GM19468 (cell line): Measurements from ENCODE around the gene EPN2.

Source experiments
- ATAC-seq: cut with Tn5 transposase; IDR thresholded peaks from one replicate; pipeline ENCODE4 v1.9.1; 2021; ENCODE audit warnings: mild to moderate bottlenecking, moderate library complexity, moderate number of reproducible peaks; ENCODE audit not compliant: unreplicated experiment; ENCODE audit errors: extremely low read depth

Gene EPN2

DNA sequence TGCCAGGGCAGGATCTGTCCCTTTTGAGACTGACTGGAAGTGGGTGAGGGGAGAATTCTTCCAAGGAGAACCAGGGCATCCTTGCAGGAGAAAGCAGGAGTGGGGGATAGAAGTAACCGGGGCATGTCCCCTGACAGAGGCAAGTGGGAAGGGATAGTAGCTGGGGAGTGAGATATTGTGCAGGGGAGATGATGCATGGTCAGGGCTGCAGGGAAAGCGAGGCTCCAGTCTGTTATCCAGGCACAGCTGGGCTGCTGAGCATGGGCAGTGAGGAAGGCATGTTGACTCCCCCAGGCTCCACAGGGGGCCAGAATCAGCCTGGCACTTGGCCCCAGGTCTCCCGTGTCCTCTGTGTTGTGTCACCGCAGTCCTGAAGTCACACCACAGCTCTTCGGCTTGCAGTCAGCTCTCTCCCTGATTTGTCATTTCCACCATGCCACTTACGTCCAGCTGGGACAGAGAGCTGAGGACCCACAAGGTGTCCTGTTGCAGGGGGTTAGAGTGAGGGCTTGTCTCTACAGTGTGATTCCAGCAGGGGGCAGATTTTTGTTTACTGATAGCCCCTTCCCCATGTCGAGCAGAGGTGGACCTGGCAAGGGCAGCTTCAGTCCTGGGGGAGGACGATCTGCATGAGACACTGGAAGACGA lies 84.4 kb downstream of the EPN2 start:
- ATAC-seq = no peak

GRCh38 chr17:19322129-19322505 lies 85.0 kb downstream of the EPN2 start:
- ATAC-seq = no peak

GRCh38 chr17:19322861-19323260 lies 85.7 kb downstream of the EPN2 start:
- no peak for ATAC-seq

DNA sequence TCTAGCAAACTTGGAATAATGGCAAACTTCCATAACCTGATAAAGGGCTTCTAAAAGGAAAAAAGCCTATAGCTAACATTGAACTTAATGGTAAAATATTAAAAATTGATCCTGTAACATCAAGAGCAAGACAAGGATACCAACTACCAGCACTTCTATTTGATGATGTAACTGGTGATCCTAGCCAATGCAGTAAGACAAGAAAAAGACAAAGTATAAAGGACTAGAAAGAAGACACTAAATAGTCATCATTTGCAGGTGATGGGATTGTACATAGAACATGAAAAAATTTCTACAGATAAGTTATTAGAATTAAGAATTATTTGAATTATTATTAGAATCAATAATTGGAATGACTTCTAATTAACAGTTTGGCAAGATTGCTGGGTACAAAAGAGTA lies 88.4 kb downstream of the EPN2 start:
- ATAC-seq = no peak

- no peak for ATAC-seq
These were observed 90.0 kb downstream of the EPN2 start for GRCh38 chr17:19327031-19327783.

DNA sequence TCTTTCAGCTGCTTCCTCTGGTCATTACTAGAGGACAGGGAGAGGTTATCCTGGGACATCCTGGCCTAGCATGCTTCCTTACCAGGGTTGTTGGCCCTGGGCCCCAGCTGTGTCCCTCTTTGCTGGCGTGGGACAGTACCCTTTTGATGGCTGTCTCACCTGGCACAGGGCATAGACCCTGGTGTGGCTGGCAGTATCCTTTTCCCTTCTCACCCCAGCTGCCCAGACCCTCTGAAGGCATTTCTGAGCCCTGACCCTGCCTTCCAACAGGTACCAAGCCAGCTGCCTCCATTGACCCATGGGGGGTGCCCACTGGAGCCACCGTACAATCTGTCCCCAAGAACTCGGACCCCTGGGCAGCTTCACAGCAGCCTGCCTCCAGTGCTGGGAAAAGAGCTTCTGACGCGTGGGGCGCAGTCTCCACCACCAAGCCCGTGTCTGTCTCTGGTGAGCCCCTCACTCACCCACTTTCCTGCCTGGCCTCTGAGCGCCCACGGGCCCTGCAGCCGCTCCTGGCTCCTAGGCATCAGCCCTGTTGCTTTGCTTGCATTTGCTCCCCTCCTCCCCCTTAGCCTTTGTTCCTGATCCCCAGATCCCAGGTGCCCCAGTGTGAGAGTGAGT lies 91.4 kb downstream of the EPN2 start:
- no peak for ATAC-seq

GRCh38 chr17:19329136-19329535 lies 92.0 kb downstream of the EPN2 start:
- no peak for ATAC-seq

DNA sequence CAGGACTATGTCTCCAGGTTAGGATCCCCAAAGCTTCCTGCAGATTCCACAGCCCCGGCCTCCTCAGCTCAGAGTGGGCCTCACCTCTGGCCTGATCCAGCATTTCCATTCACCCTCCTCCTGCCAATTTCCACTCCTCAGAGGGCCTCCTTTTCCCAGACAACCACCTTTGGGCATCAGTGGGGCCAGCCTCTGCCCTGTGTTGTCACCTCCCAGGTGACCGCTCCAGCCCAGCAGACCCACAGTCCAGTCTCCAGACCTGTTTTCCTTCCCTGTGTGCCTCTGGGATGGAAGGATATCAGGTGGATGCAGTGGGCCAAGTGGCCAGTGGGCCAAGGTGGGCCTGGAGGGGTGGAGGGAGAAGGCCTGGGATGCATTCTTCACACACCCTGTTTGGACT lies 92.7 kb downstream of the EPN2 start:
- ATAC-seq = no peak

- ATAC-seq = no peak
These were observed 93.1 kb downstream of the EPN2 start for GRCh38 chr17:19330271-19330670.

- no peak for ATAC-seq
These were observed 94.0 kb downstream of the EPN2 start for GRCh38 chr17:19331134-19331533.

- ATAC-seq = no peak
These were observed 94.5 kb downstream of the EPN2 start for GRCh38 chr17:19331543-19332245.

DNA sequence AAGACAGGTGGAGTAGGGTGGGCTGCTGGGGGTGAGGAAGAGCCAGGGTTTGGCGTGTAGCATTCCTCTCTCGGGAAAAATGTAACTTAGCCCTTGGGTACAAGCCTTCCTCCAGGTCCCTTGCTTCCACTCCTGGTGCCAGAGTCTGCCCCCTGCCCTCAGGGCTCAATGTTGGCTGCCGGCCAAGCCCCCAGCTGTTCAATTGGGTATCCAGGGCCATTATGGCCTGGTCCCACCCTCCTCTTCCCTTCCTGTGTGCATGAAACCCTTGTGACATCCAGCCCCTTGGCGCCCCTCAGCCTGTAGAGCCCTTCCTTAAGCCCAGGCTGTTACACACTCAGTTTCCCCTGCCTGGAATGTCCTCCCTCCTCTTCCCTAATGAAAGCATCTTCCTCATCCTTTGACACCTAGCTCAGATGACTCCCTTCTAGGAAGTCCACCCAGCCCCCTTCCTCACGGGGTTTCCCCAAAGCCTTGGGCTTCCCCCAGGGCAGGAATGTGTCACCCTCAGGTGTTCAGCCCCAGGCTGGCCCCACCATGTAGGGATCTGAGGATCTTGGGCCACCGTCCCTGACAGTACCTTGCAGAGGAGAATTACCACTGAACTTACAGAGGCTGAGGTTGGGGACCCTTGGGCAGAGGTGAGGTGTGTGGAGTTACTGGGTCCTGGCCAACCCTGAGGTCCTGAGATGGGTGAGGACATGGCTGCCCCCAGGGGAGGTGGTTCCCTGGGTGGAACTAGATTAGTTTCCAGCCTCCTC lies 95.4 kb downstream of the EPN2 start:
- no peak for ATAC-seq

GRCh38 chr17:19333132-19333440 lies 95.9 kb downstream of the EPN2 start:
- ATAC-seq = no peak

- ATAC-seq = no peak
These were observed 96.6 kb downstream of the EPN2 start for GRCh38 chr17:19333736-19334290.

GRCh38 chr17:19334331-19334730 lies 97.2 kb downstream of the EPN2 start:
- ATAC-seq = no peak

GRCh38 chr17:19335951-19336631 lies 98.9 kb downstream of the EPN2 start:
- ATAC-seq = no peak

- ATAC-seq = no peak
These were observed 100.0 kb downstream of the EPN2 start for GRCh38 chr17:19336938-19337711.

GRCh38 chr17:19337712-19338023 lies 100.5 kb downstream of the EPN2 start:
- ATAC-seq = no peak
